ENCODE measurements around the gene PDE4A. TPM values are rescaled to one million over a fixed set of nuclear protein-coding genes. Genes with fewer than 3 reads are reported as not detected.

Gene PDE4A
- total and polyA plus RNA-seq, 2 donors (not counting 3 experiments of a cell fraction or from before 2014, with no cell fraction given), result 3.8 to 10.0 TPM

- H3K27ac ChIP-seq (ENCODE audit: insufficient read depth, low read depth, low read length), result no peak overlapping the region
- ChIA-PET CTCF (interaction anchor here (1.4 to 10.8 kb wide), 2 partner anchors 125 to 136 kb away, joined by 4 to 606 read pairs; no protein-coding TSS in a partner anchor), POLR2A (no interaction called here)
- H3K9ac ChIP-seq (replicated peaks; ENCODE audit: extremely low read depth, insufficient read depth, low read length), result no peak overlapping the region
- peaks cover 33% of the 10 kb centered on the region for H3K79me2 ChIP-seq (ENCODE audit: control insufficient read depth, insufficient read depth, low read length)
- no peak for TF ChIP-seq EZH2 (IDR thresholded peaks at IDR 0.05; ENCODE audit: borderline replicate concordance, low read depth, low read length, severe bottlenecking)
- no peak for TF ChIP-seq POLR2A (IDR thresholded peaks at IDR 0.05; ENCODE audit: low read depth, low read length)
- TF ChIP-seq MAX (IDR thresholded peaks at IDR 0.05; ENCODE audit: insufficient read depth, insufficient read length), result no peak
- TF ChIP-seq FOS (IDR thresholded peaks at IDR 0.05; ENCODE audit: borderline replicate concordance, insufficient read depth, low read length), result no peak
- no peak for TF ChIP-seq JUN (IDR thresholded peaks at IDR 0.05; ENCODE audit: borderline replicate concordance, insufficient read depth, insufficient read length, low read depth)
- TF ChIP-seq POLR2AphosphoS5 (IDR thresholded peaks at IDR 0.05; ENCODE audit: insufficient read depth, low read depth, low read length), result no peak
- TF ChIP-seq, protein P1, sequence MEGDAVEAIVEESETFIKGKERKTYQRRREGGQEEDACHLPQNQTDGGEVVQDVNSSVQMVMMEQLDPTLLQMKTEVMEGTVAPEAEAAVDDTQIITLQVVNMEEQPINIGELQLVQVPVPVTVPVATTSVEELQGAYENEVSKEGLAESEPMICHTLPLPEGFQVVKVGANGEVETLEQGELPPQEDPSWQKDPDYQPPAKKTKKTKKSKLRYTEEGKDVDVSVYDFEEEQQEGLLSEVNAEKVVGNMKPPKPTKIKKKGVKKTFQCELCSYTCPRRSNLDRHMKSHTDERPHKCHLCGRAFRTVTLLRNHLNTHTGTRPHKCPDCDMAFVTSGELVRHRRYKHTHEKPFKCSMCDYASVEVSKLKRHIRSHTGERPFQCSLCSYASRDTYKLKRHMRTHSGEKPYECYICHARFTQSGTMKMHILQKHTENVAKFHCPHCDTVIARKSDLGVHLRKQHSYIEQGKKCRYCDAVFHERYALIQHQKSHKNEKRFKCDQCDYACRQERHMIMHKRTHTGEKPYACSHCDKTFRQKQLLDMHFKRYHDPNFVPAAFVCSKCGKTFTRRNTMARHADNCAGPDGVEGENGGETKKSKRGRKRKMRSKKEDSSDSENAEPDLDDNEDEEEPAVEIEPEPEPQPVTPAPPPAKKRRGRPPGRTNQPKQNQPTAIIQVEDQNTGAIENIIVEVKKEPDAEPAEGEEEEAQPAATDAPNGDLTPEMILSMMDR (IDR thresholded peaks at IDR 0.05; ENCODE audit: extremely low read depth in 1 of 2, insufficient read depth in 1 of 2, low read depth in 1 of 2, low read length in 2 of 2), result no peak
- TF ChIP-seq GATA2 (IDR thresholded peaks at IDR 0.05; ENCODE audit: insufficient read depth, insufficient read length, low read depth, low read length), result no peak
- no peak for TF ChIP-seq MYC (IDR thresholded peaks at IDR 0.05; ENCODE audit: low read depth, low read length)
- no peaks in the 10 kb centered on the region for H4K20me1 ChIP-seq (replicated peaks; ENCODE audit: control insufficient read depth, extremely low read depth, insufficient read depth, low read length)
- no peak overlapping the region for H3K4me2 ChIP-seq (ENCODE audit: insufficient read depth, low read length)
- no peak overlapping the region for H2AFZ ChIP-seq (ENCODE audit: low read depth, low read length)
- DNase-seq (ENCODE audit: low read depth, low spot score) (no peak), FAIRE-seq (no peak)
- H3K4me1 ChIP-seq (ENCODE audit: control insufficient read depth, extremely low read depth, insufficient read depth, low read length), result no peaks in the 10 kb centered on the region
- BruUV-seq (replicated peaks), result no TSS peak
- peaks cover 18 to 45% of the 10 kb centered on the region in 2 experiments for H3K36me3 ChIP-seq (ENCODE audit: control insufficient read depth in 2 of 2, extremely low read depth in 1 of 2, insufficient read depth in 2 of 2, low read length in 2 of 2)
- dilution Hi-C loops (cut with MboI; ENCODE audit: extremely low pct_ligation_motif_present, low sequenced_read_pairs) (no loop called here), intact Hi-C loops (cut with micrococcal nuclease) (no loop called here)
- H3K9me1 ChIP-seq (replicated peaks; ENCODE audit: control insufficient read depth, extremely low read depth, insufficient read depth, low read length), result no peaks in the 10 kb centered on the region
- no peak overlapping the region for H3K4me3 ChIP-seq (replicated peaks in 1 of 3; ENCODE audit: insufficient read depth in 1 of 3, low read depth in 1 of 3, low read length in 3 of 3)
- H3K27me3 ChIP-seq (ENCODE audit: control insufficient read depth in 2 of 2, insufficient read depth in 2 of 2, low read length in 2 of 2), result no peaks in the 10 kb centered on the region
- H3K9me3 ChIP-seq (replicated peaks; ENCODE audit: control insufficient read depth, insufficient read depth, low read length), result no peaks in the 10 kb centered on the region
Observed at GRCh38 chr19:10395003-10395402, 25.3 kb upstream of the PDE4A start.

Data from endothelial cell of umbilical vein (primary cell).